Dedifferentiated amniotic fluid mesenchymal stem cell (primary cell): ENCODE results near the gene C5orf15.
"Not testable (repeated sequence)": the region's sequence is repeated elsewhere in the genome, so short reads cannot be mapped to it uniquely, and the experiment has no call there.

Experiments
- DNase-seq: peaks from one replicate; pipeline ENCODE4 v3.0.0-alpha.2; 2016; ENCODE audit errors: extremely low spot score

C5orf15 gene

GRCh38 chr5:133938039-133938821, 30.2 kb downstream of the C5orf15 start:
- no peak for DNase-seq

GRCh38 chr5:133937628-133938027, 30.8 kb downstream of the C5orf15 start:
- DNase-seq: not testable (repeated sequence)

GRCh38 chr5:133936651-133937015, 31.8 kb downstream of the C5orf15 start:
- DNase-seq: no peak

GRCh38 chr5:133935991-133936650, 32.3 kb downstream of the C5orf15 start:
- not testable (repeated sequence) for DNase-seq

- no peak for DNase-seq
Measured at GRCh38 chr5:133935667-133935940, 32.8 kb downstream of the C5orf15 start.

GRCh38 chr5:133934822-133935666, 33.4 kb downstream of the C5orf15 start:
- no peak for DNase-seq

- no peak for DNase-seq
Measured at GRCh38 chr5:133934311-133934710, 34.1 kb downstream of the C5orf15 start.

- no peak for DNase-seq
Measured at GRCh38 chr5:133933670-133934295, 34.6 kb downstream of the C5orf15 start.

- no peak for DNase-seq
Measured at GRCh38 chr5:133933169-133933509, 35.3 kb downstream of the C5orf15 start.

GRCh38 chr5:133932441-133933168, 35.8 kb downstream of the C5orf15 start:
- DNase-seq: no peak

GRCh38 chr5:133931546-133931945, 36.9 kb downstream of the C5orf15 start:
- DNase-seq: no peak

GRCh38 chr5:133930813-133931090, 37.7 kb downstream of the C5orf15 start:
- DNase-seq: no peak

- DNase-seq: no peak
Measured at GRCh38 chr5:133930061-133930812, 38.2 kb downstream of the C5orf15 start.

GRCh38 chr5:133928587-133929393, 39.6 kb downstream of the C5orf15 start:
- no peak for DNase-seq

GRCh38 chr5:133927300-133928180, 40.9 kb downstream of the C5orf15 start:
- DNase-seq: no peak

GRCh38 chr5:133926489-133927299, 41.7 kb downstream of the C5orf15 start:
- no peak for DNase-seq

- no peak for DNase-seq
Measured at GRCh38 chr5:133925866-133926488, 42.4 kb downstream of the C5orf15 start.

GRCh38 chr5:133925269-133925668, 43.2 kb downstream of the C5orf15 start:
- DNase-seq: no peak
